22Rv1 (cell line): Measurements from ENCODE around the gene RTN4.
"Not testable (repeated sequence)": the region's sequence is repeated elsewhere in the genome, so short reads cannot be mapped to it uniquely, and the experiment has no call there.

Experiments
- H3K27ac ChIP-seq: fragments of 450-650 bp; 2 replicates; pipeline ENCODE4 v1.5.1; 2017
- CTCF ChIP-seq: fragments of 450-650 bp; IDR thresholded peaks from 2 replicates; pipeline ENCODE4 v1.5.1; 2017; ENCODE audit warnings: mild to moderate bottlenecking
- ZFX ChIP-seq: fragments of 450-650 bp; IDR thresholded peaks from 2 replicates; pipeline ENCODE4 v1.6.1; 2017; ENCODE audit warnings: antibody characterized with exemption, borderline replicate concordance

RTN4 gene

GRCh38 chr2:55085113-55086040 lies 35.1 kb upstream of the RTN4 start:
- no peak overlapping the region for H3K27ac ChIP-seq
- TF ChIP-seq CTCF (no peak), ZFX (no peak)

- no peak overlapping the region for H3K27ac ChIP-seq
- no peak for TF ChIP-seq CTCF
- TF ChIP-seq ZFX = no peak
These were observed 34.4 kb upstream of the RTN4 start for GRCh38 chr2:55084641-55085040.

GRCh38 chr2:55080204-55080738 lies 30.0 kb upstream of the RTN4 start:
- no peak overlapping the region for H3K27ac ChIP-seq
- TF ChIP-seq ZFX = no peak
- TF ChIP-seq CTCF = no peak

- TF ChIP-seq ZFX (no peak), CTCF (no peak)
These were observed 28.7 kb upstream of the RTN4 start for GRCh38 chr2:55078956-55079355.

GRCh38 chr2:55076721-55077120 lies 26.5 kb upstream of the RTN4 start:
- H3K27ac ChIP-seq = no peak overlapping the region

More at GRCh38 chr2:55078956-55079355, 28.7 kb upstream of the RTN4 start:
- H3K27ac ChIP-seq = no peak overlapping the region

GRCh38 chr2:55076019-55076418 lies 25.8 kb upstream of the RTN4 start:
- H3K27ac ChIP-seq = not testable (repeated sequence)

More at GRCh38 chr2:55076721-55077120, 26.5 kb upstream of the RTN4 start:
- TF ChIP-seq ZFX = no peak

GRCh38 chr2:55073000-55073983 lies 23.0 kb upstream of the RTN4 start:
- H3K27ac ChIP-seq = no peak overlapping the region
- TF ChIP-seq CTCF (no peak), ZFX (no peak)
